ENCODE data around the gene TXLNB.
"Not testable (repeated sequence)": the region's sequence is repeated elsewhere in the genome, so short reads cannot be mapped to it uniquely, and the experiment has no call there.

TXLNB gene

GRCh38 chr6:139265512-139266190, 26.1 kb downstream of the TXLNB start:
- no peak for DNase-seq

- no peak for DNase-seq
Observed at GRCh38 chr6:139262519-139263300, 29.1 kb downstream of the TXLNB start.

- DNase-seq: no peak
Observed at GRCh38 chr6:139257821-139258398, 33.9 kb downstream of the TXLNB start.

DNA sequence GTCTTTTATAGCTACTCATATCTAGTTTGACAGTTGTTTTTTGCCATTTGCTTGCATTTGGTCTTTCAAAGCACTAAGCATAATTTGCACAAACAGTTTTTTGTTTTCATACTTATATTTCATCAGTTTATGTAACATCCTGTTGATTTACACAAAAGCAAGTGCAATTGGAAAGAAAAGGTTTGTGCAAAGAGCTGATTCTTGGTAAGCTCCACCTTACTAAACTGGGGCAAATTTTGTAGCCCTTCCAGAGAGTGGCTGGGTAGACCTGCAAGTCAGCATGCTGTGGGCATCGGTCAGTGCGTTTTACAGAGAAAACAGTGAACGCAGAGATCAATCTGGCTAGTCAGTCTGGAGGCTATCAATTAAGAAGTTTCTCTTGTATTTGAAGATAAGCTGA, 34.5 kb downstream of the TXLNB start:
- no peak for DNase-seq

DNA sequence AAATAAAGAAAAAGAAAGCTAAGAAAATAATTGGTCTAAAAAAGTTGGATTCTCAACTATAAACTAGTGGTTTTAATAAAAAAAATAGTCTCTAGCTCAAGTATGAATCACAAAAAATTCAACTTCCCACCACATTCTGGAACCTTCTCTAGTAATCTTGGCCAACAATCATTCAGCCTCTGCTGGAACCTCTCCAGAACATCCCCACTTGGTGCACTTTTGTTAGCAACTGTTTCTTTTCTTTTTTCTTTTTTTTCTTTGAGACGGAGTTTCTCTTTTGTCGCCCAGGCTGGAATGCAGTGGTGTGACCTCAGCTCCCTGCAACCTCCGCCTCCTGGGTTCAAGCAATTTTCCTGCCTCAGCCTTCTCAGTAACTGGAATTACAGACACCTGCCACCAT, 35.7 kb downstream of the TXLNB start:
- no peak for DNase-seq

- DNase-seq: no peak
Observed at GRCh38 chr6:139254196-139254595, 37.6 kb downstream of the TXLNB start.

- no peak for DNase-seq
Observed at GRCh38 chr6:139253656-139254055, 38.1 kb downstream of the TXLNB start.

DNA sequence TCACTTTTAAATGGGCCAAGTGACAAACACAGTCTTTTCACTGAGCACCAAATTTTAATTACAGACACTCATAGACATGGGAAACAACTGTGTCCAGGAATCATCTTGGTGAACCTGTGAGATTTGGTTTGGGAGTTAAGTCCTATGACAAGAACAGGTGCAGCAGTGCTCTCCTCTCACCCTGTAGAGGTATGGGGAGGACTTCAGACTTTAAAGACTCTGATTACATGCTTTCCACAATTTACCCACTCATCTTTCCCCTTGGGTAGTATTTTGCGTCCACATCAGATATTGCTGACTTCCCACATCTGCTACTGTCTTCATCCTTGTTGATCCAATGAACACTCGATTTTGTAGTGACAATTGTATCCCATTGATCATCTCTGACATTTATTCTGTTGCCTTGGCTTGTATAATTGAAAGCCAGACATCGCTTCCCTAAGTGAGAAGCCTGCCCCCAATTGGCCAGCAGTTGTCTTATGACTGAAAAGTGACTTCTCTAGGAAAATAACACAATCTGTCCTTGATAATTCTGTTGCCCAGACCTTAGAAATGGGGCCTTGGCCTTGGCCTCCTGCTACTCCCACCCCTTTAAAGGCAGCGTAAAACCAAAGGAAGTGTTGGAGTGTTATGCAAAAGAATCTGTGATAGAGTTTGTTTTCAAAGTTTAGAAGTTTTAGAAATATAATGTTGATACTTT, 40.0 kb downstream of the TXLNB start:
- no peak for DNase-seq

- DNase-seq: no peak
Observed at GRCh38 chr6:139251045-139251690, 40.6 kb downstream of the TXLNB start.

GRCh38 chr6:139250296-139251044, 41.3 kb downstream of the TXLNB start:
- peak; percentile 6 to 32 for DNase-seq

GRCh38 chr6:139249395-139249794, 42.4 kb downstream of the TXLNB start:
- DNase-seq: no peak

- DNase-seq: no peak
Observed at GRCh38 chr6:139248911-139249310, 42.9 kb downstream of the TXLNB start.

- no peak for DNase-seq
Observed at GRCh38 chr6:139247618-139248017, 44.2 kb downstream of the TXLNB start.

GRCh38 chr6:139243536-139243935, 48.3 kb downstream of the TXLNB start:
- no peak for DNase-seq

DNA sequence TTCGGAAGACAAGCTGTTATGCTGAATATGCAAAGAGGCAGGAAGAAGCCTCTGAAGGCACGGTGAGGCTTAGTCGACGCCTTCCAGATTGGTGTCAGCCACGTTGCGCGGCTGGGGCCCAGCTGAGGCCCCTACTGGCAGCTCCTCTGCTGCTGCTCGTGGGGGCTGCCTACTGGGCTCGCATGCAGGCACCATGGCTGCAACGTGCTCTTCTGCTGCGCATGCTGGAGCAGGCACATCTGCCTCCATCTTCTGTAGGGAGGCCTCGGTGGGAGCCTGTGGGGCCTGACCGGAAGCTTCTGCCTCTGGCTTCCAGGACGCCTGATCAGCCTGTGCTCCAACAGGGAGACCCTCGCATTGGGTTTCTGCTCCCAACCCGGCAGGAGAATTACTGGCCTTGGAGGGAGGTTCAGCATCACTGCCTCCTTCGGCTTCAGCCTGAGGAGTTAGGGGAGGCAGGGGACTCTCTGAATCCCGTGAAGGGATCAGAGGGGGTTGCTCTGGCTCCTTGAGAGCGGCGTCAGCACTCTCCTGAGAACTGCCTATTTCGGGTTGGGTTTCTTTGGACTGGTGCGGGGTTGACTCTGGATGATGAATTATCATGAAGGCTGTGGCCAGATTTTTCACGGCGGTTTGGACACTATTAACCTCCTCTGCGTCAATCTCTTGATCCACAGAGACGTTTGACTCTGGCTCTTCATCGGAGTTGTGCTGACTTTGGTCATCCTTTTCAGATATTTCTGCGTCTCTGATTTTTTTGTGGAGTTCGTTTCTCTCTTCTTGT, 49.1 kb downstream of the TXLNB start:
- no peak for DNase-seq

DNA sequence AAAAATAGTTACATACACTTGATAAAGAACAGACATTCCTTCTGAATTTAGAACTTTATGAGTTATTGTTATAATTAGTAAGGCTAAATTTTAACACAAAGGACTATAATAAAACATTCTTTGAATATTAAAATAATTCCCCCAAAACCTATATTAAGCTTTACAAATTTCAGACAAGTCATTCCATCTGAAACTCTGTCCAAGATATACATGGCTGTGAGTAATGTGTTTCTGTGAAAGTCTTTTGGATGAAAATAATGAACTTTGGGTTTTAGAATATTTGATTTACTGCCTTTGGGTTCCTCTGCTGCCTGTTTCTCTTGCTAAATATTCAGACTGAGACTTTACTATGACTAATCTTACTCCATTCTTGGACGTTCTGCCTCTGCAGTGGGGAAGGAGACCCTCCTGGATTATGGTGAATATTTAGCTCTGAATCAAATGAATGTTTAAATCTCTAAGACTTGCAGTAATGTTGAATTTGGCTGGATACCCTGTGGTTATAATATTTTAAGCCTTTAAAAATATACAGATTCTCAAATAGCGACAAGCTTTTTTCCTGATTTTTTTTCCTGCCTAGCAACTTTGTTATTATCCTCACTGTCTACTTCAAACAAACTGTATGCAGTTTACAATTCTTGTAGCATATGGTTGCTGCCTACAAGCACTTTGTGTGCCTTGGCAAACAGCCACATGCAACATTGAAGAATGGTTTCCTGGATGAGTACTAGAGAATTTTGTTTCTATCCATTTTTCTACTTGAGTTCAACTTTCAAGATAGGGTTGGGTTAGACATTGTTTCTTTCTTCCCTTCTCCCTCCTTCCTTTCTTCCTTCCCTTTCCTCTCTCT, 51.4 kb downstream of the TXLNB start:
- DNase-seq: no peak

- no peak for DNase-seq
Observed at GRCh38 chr6:139239064-139239463, 52.7 kb downstream of the TXLNB start.

DNA sequence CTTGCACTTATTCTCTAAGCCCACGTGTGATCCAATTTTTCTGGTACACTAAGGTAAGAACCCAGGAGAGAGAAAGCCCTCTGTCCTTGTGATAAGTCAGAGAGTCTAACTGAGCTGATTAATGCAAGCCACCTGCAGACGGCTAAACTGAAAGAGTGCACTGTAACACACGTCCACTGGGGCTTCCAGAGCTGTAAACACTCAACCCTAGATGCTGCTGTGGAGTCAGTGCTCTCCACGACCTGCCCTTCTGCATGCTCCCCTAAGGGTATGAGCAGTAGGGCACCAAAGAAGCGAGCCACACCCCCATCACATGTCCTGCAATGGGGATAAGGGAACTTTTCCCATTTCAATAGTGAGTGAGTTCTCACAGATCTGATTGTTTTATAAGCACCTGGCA, 55.7 kb downstream of the TXLNB start:
- DNase-seq: no peak

- DNase-seq: no peak
Observed at GRCh38 chr6:139235661-139236060, 56.1 kb downstream of the TXLNB start.

- not testable (repeated sequence) for DNase-seq
Observed at GRCh38 chr6:139234193-139234592, 57.6 kb downstream of the TXLNB start.
